ENCODE measurements around the gene HIPK2. TPM values are rescaled to one million over a fixed set of nuclear protein-coding genes. Genes with fewer than 3 reads are reported as not detected.
"Not testable (repeated sequence)": the region's sequence is repeated elsewhere in the genome, so short reads cannot be mapped to it uniquely, and the experiment has no call there.

HIPK2 gene
- total RNA-seq, 1 experiment from 2014 or later: 30.7 TPM

DNA sequence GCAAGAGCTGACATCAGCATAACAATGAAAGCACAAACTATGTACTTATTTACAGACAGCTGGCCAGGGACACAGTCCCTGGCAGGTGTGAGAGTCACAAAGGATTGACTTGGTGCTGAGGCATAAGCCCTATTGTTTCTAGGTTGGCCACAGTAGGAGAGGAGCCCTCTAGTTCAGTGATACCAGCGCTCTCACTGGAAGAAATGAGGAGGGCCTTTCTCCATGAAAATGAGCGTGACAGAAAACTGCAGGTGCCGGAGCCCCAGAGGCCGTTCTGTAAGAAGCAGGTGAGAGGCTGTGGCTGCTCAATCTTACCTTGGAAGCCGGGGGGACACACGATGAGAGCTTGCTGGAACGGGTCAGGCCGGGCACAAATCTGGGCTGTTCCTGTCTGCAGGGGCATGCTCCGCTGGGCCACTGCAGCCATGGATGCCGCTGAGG lies 163.8 kb downstream of the HIPK2 start:
- DNase-seq (ENCODE audit: low spot score): no peak
- no peaks in the 10 kb centered on the region for H3K27me3 ChIP-seq (replicated peaks; ENCODE audit: insufficient read depth, low read depth, low read length, poor library complexity)
- ChIA-PET POLR2A (ENCODE audit: low non-redundant PET) (no interaction called here), CTCF (no interaction called here)
- no peaks in the 10 kb centered on the region for H3K9me3 ChIP-seq (ENCODE audit: low read depth, low read length, poor library complexity, severe bottlenecking)
- no peaks in the 10 kb centered on the region for H3K36me3 ChIP-seq (ENCODE audit: insufficient read depth, low read length, poor library complexity, severe bottlenecking)
- H3K4me3 ChIP-seq (ENCODE audit: low read depth, low read length, poor library complexity, severe bottlenecking): no peak overlapping the region
- intact Hi-C loops (cut with micrococcal nuclease; ENCODE audit: unreplicated experiment): no loop called here
- no peak overlapping the region for H3K27ac ChIP-seq (ENCODE audit: low read depth, low read length, poor library complexity, severe bottlenecking)
- H3K4me1 ChIP-seq (ENCODE audit: insufficient read depth, low read length, poor library complexity, severe bottlenecking): no peaks in the 10 kb centered on the region
- TF ChIP-seq EZH2 (IDR thresholded peaks at IDR 0.05; ENCODE audit: borderline replicate concordance, low read depth, low read length, poor library complexity, severe bottlenecking): no peak
- TF ChIP-seq, protein P1, sequence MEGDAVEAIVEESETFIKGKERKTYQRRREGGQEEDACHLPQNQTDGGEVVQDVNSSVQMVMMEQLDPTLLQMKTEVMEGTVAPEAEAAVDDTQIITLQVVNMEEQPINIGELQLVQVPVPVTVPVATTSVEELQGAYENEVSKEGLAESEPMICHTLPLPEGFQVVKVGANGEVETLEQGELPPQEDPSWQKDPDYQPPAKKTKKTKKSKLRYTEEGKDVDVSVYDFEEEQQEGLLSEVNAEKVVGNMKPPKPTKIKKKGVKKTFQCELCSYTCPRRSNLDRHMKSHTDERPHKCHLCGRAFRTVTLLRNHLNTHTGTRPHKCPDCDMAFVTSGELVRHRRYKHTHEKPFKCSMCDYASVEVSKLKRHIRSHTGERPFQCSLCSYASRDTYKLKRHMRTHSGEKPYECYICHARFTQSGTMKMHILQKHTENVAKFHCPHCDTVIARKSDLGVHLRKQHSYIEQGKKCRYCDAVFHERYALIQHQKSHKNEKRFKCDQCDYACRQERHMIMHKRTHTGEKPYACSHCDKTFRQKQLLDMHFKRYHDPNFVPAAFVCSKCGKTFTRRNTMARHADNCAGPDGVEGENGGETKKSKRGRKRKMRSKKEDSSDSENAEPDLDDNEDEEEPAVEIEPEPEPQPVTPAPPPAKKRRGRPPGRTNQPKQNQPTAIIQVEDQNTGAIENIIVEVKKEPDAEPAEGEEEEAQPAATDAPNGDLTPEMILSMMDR (conservative IDR thresholded peaks at IDR 0.05; ENCODE audit: low read depth, low read length): no peak
- no TSS peak for BruUV-seq (replicated peaks)

DNA sequence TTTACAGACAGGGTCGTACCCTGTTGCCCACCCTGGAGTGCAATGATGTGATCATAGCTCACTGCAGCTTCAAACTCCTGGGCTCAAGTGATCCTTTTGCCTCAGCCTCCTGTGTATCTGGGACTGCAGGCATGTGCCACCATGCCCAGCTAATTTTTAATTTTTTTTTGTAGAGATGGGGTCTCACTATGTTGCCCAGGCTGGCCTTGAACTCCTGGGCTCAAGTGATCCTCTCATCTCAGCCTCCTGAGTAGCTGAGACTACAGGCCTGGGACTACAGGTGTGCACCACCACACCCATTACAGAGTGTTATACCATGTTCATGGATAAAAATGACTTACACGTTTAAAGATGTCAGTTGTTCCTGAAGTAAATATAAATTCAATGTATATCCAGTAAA lies 166.2 kb downstream of the HIPK2 start:
- BruUV-seq (replicated peaks); CTCF ChIA-PET; POLR2A ChIA-PET (ENCODE audit: low non-redundant PET): not testable (repeated sequence)

DNA sequence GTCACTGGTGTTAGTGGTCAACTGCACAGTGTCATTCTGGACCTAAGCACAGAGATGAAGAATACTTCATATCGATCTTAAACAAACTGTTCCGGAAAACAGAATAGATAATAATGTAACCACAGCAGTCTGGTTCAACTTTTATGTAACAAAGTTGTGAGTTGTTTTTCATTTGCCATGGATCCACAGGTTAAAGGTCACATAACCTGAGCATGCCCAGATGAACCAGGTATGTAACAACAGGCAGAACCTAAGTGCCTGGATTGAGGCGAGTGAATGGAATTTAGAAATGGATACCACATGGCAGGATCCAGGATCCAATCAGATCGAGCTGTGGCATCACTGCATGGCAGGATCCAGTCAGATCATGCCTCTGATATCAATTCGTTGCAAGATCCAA lies 167.2 kb downstream of the HIPK2 start:
- intact Hi-C loops (cut with micrococcal nuclease; ENCODE audit: unreplicated experiment): no loop called here
- TF ChIP-seq EZH2 (IDR thresholded peaks at IDR 0.05; ENCODE audit: borderline replicate concordance, low read depth, low read length, poor library complexity, severe bottlenecking): no peak
- TF ChIP-seq, protein P1 (conservative IDR thresholded peaks at IDR 0.05; ENCODE audit: low read depth, low read length): no peak
- Histone ChIP-seq H3K4me1 (ENCODE audit: insufficient read depth, low read length, poor library complexity, severe bottlenecking) (no peaks in the 10 kb centered on the region), H3K36me3 (ENCODE audit: insufficient read depth, low read length, poor library complexity, severe bottlenecking) (no peaks in the 10 kb centered on the region), H3K27ac (ENCODE audit: low read depth, low read length, poor library complexity, severe bottlenecking) (no peak overlapping the region), H3K4me3 (ENCODE audit: low read depth, low read length, poor library complexity, severe bottlenecking) (no peak overlapping the region), H3K9me3 (ENCODE audit: low read depth, low read length, poor library complexity, severe bottlenecking) (no peaks in the 10 kb centered on the region), H3K27me3 (replicated peaks; ENCODE audit: insufficient read depth, low read depth, low read length, poor library complexity) (no peaks in the 10 kb centered on the region)
- no TSS peak for BruUV-seq (replicated peaks)
- DNase-seq (ENCODE audit: low spot score): no peak
- ChIA-PET POLR2A (ENCODE audit: low non-redundant PET) (no interaction called here), CTCF (no interaction called here)

More for the DNA sequence above, 166.2 kb downstream of the HIPK2 start:
- H3K4me1 ChIP-seq (ENCODE audit: insufficient read depth, low read length, poor library complexity, severe bottlenecking); H3K9me3 ChIP-seq (ENCODE audit: low read depth, low read length, poor library complexity, severe bottlenecking); H3K36me3 ChIP-seq (ENCODE audit: insufficient read depth, low read length, poor library complexity, severe bottlenecking); H3K27ac ChIP-seq (ENCODE audit: low read depth, low read length, poor library complexity, severe bottlenecking); H3K4me3 ChIP-seq (ENCODE audit: low read depth, low read length, poor library complexity, severe bottlenecking); intact Hi-C loops (cut with micrococcal nuclease; ENCODE audit: unreplicated experiment); DNase-seq (ENCODE audit: low spot score); H3K27me3 ChIP-seq (replicated peaks; ENCODE audit: insufficient read depth, low read depth, low read length, poor library complexity): not testable (repeated sequence)

DNA sequence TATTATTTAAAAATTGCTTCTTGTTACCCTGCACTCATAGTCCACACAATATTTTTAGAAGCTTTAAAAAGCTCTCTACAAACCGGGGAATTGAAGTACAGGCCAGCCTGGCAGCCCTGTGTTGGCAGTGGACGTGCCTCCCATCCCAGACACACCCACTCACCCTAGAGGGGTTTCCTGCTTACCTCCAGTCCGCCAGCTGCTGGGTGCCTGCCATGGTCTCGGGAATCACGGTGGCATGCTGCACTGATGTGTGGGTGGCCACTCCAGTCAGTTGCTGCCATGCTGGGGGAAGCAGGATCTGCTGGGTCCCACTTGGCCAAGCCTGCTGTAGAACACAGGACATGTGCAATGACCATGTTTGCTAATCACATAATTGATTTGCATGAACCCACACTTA lies 173.9 kb downstream of the HIPK2 start:
- BruUV-seq (replicated peaks): no TSS peak
- ChIA-PET POLR2A (ENCODE audit: low non-redundant PET) (no interaction called here), CTCF (no interaction called here)
- intact Hi-C loops (cut with micrococcal nuclease; ENCODE audit: unreplicated experiment): loop anchor here (5.0 kb wide), 1 partner anchor 398 kb away; no protein-coding TSS in a partner anchor
- H3K27me3 ChIP-seq (replicated peaks; ENCODE audit: insufficient read depth, low read depth, low read length, poor library complexity): no peaks in the 10 kb centered on the region
- no peak for TF ChIP-seq EZH2 (IDR thresholded peaks at IDR 0.05; ENCODE audit: borderline replicate concordance, low read depth, low read length, poor library complexity, severe bottlenecking)
- TF ChIP-seq, protein P1 (conservative IDR thresholded peaks at IDR 0.05; ENCODE audit: low read depth, low read length): no peak
- H3K4me1 ChIP-seq (ENCODE audit: insufficient read depth, low read length, poor library complexity, severe bottlenecking): peaks cover 5% of the 10 kb centered on the region
- no peak overlapping the region for H3K4me3 ChIP-seq (ENCODE audit: low read depth, low read length, poor library complexity, severe bottlenecking)
- DNase-seq (ENCODE audit: low spot score): no peak
- no peak overlapping the region for H3K27ac ChIP-seq (ENCODE audit: low read depth, low read length, poor library complexity, severe bottlenecking)
- H3K9me3 ChIP-seq (ENCODE audit: low read depth, low read length, poor library complexity, severe bottlenecking): no peaks in the 10 kb centered on the region
- peaks cover 6% of the 10 kb centered on the region for H3K36me3 ChIP-seq (ENCODE audit: insufficient read depth, low read length, poor library complexity, severe bottlenecking)
